GM23248 (cell line): Measurements from ENCODE around the gene COG7. TPM values are rescaled to one million over a fixed set of nuclear protein-coding genes. Genes with fewer than 3 reads are reported as not detected.

ENCODE experiments used
- DNase-seq: peaks from one replicate; pipeline ENCODE4 v3.0.0-alpha.2; 2015
- H2AFZ ChIP-seq: fragments of 200-600 bp; sonication (generic); 2 replicates; pipeline ENCODE4 v1.6.1; 2016; ENCODE audit warnings: antibody characterized with exemption
- H3F3A ChIP-seq: fragments of 200-600 bp; sonication (generic); 2 replicates; pipeline ENCODE4 v1.6.1; 2016; ENCODE audit warnings: mild to moderate bottlenecking, antibody characterized with exemption, mixed run types; ENCODE audit not compliant: insufficient read depth
- H3K27ac ChIP-seq: fragments of 200-600 bp; sonication (generic); 2 replicates; pipeline ENCODE4 v1.5.1; 2016; ENCODE audit warnings: mild to moderate bottlenecking
- H3K27me3 ChIP-seq: fragments of 200-600 bp; sonication (generic); replicated peaks from 2 replicates; pipeline ENCODE4 v1.6.1; 2016; ENCODE audit warnings: mild to moderate bottlenecking; ENCODE audit not compliant: insufficient read depth
- H3K36me3 ChIP-seq: fragments of 200-600 bp; sonication (generic); 2 replicates; pipeline ENCODE4 v1.6.1; 2016; ENCODE audit warnings: low read depth, mild to moderate bottlenecking
- H3K4me1 ChIP-seq: fragments of 200-600 bp; sonication (generic); 2 replicates; pipeline ENCODE4 v1.6.1; 2016; ENCODE audit warnings: mild to moderate bottlenecking; ENCODE audit not compliant: insufficient read depth
- H3K4me2 ChIP-seq: fragments of 200-600 bp; sonication (generic); one replicate; pipeline ENCODE4 v1.6.1; 2016; ENCODE audit warnings: mild to moderate bottlenecking; ENCODE audit not compliant: unreplicated experiment
- H3K4me3 ChIP-seq: fragments of 200-600 bp; sonication (generic); 2 replicates; pipeline ENCODE4 v1.5.1; 2016; ENCODE audit warnings: mild to moderate bottlenecking
- H3K79me2 ChIP-seq: fragments of 200-600 bp; sonication (generic); 2 replicates; pipeline ENCODE4 v1.6.1; 2016; ENCODE audit warnings: mild to moderate bottlenecking; ENCODE audit not compliant: insufficient read depth
- H3K9ac ChIP-seq: fragments of 200-600 bp; sonication (generic); 2 replicates; pipeline ENCODE4 v1.6.1; 2016; ENCODE audit warnings: mild to moderate bottlenecking
- H3K9me2 ChIP-seq: fragments of 200-600 bp; sonication (generic); 2 replicates; pipeline ENCODE4 v1.6.1; 2016; ENCODE audit warnings: mixed run types, mild to moderate bottlenecking, moderate library complexity; ENCODE audit not compliant: insufficient read depth
- H3K9me3 ChIP-seq: fragments of 200-600 bp; sonication (generic); one replicate; pipeline ENCODE4 v1.6.1; 2017; ENCODE audit warnings: low read depth
- H4K20me1 ChIP-seq: fragments of 200-600 bp; sonication (generic); 2 replicates; pipeline ENCODE4 v1.6.0; 2016; ENCODE audit not compliant: insufficient read depth
- EZH2 ChIP-seq: fragments of 200-600 bp; sonication (generic); IDR thresholded peaks from 2 replicates; pipeline ENCODE4 v1.6.1; 2018; ENCODE audit warnings: antibody characterized with exemption, mild to moderate bottlenecking; ENCODE audit not compliant: insufficient read depth, poor library complexity, severe bottlenecking
- EZH2phosphoT487 ChIP-seq: fragments of 200-600 bp; sonication (generic); IDR thresholded peaks from 2 replicates; pipeline ENCODE4 v1.6.1; 2018; ENCODE audit warnings: antibody characterized with exemption, moderate library complexity, mild to moderate bottlenecking, low read depth; ENCODE audit not compliant: insufficient read depth
- WGBS, 2 experiments: methylation state at CpG; one replicate each; pipeline ENCODE4 v1.1.6; 2015 to 2017; ENCODE audit warnings: low lambda C conversion rate in 2 of 2, low coverage in 1 of 2; ENCODE audit errors: missing lambda C conversion rate in 2 of 2; 5-methylcytosine and 5-hydroxymethylcytosine counted together
- in situ Hi-C: fragments of 300-500 bp; cut with MboI; formaldehyde crosslinking; loops from 2 replicates; pipeline ENCODE4 v1.15.0; 2020
- polyA plus RNA-seq: library from polyadenylated mRNA; unstranded; fragments of >200 nt; fragmentation: Nextera tagmentation; extraction: Ambion mirVana; gene quantifications from 2 replicates; pipeline ENCODE4 v1.2.1, GENCODE V29; 2016
- total RNA-seq: library from RNA; depleted of rRNA; stranded (reverse); fragments of >200 nt; shearing (Covaris generic); gene quantifications from 2 replicates; pipeline ENCODE4 v1.2.3, GENCODE V29; 2014

COG7 gene
- total and polyA plus RNA-seq, 2 experiments from 2014 or later, result 14.6 to 15.6 TPM

DNA sequence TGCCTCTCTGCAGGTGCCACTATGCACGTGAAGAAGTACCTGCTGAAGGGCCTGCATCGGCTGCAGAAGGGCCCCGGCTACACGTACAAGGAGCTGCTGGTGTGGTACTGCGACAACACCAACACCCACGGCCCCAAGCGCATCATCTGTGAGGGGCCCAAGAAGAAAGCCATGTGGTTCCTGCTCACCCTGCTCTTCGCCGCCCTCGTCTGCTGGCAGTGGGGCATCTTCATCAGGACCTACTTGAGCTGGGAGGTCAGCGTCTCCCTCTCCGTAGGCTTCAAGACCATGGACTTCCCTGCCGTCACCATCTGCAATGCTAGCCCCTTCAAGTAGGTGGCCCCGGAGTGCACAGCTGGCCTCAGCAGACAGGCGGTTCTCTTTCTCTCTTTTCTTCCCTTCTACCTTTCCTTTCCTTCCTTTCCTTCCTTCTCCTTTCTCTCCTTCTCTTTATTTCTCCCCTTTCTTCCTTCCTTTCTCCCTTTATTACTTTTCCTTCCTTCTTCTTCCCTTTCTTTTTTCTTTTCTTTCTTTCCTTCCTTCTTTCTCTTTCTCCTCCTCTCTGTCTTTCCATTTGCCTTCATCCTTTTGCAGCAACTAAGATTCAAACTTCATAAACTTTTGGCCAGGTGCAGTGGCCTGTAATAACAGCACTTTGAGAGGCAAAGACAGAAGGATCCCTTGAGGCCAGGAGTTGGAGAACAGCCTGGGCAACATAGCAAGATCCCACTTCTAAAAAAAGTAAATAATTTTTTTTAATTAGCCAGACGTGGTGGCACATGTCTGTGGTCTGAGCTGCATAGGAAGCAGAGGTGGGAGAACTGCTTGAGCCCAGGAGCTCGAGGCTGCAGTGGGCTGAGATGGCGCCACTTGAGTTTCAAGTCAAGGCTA is 104.2 kb downstream of the COG7 start:
- 37 to 38% methylated on average over 15 to 16 of the region's 18 CpGs for WGBS, 2 experiments
- DNase-seq, result peak; percentile 9
- Histone ChIP-seq H3K27ac (no peak overlapping the region), H2AFZ (no peak overlapping the region), H3K9ac (no peak overlapping the region), H4K20me1 (no peaks in the 10 kb centered on the region), H3K4me2 (no peak overlapping the region), H3K9me2 (no peaks in the 10 kb centered on the region), H3F3A (no peaks in the 10 kb centered on the region), H3K4me1 (no peaks in the 10 kb centered on the region), H3K36me3 (no peaks in the 10 kb centered on the region), H3K27me3 (no peaks in the 10 kb centered on the region; the same call in 1 of the 2 replicates), H3K9me3 (no peaks in the 10 kb centered on the region), H3K79me2 (no peaks in the 10 kb centered on the region), H3K4me3 (no peak overlapping the region)
- in situ Hi-C loops, result no loop called here
- TF ChIP-seq EZH2 (no peak), EZH2phosphoT487 (no peak)

DNA sequence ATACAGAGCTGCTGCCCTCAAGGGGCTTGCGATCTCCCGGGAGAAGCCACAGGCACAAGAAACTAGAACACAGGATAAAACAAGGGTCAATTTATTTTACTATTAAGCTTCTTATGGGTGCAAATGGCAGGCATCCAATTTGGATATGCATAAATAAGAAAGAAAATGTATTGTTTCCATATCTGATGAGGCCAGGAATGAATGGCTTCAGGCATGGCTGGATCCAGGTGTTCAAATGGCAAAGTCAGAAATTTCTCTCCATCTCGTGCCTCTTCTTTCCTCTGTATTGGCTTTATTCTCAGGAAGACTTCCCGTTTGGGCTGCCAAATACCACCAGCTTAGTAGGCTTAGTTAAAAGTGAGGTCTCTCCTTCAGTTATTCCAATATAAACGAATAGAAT is 107.8 kb downstream of the COG7 start:
- in situ Hi-C loops, result no loop called here

DNA sequence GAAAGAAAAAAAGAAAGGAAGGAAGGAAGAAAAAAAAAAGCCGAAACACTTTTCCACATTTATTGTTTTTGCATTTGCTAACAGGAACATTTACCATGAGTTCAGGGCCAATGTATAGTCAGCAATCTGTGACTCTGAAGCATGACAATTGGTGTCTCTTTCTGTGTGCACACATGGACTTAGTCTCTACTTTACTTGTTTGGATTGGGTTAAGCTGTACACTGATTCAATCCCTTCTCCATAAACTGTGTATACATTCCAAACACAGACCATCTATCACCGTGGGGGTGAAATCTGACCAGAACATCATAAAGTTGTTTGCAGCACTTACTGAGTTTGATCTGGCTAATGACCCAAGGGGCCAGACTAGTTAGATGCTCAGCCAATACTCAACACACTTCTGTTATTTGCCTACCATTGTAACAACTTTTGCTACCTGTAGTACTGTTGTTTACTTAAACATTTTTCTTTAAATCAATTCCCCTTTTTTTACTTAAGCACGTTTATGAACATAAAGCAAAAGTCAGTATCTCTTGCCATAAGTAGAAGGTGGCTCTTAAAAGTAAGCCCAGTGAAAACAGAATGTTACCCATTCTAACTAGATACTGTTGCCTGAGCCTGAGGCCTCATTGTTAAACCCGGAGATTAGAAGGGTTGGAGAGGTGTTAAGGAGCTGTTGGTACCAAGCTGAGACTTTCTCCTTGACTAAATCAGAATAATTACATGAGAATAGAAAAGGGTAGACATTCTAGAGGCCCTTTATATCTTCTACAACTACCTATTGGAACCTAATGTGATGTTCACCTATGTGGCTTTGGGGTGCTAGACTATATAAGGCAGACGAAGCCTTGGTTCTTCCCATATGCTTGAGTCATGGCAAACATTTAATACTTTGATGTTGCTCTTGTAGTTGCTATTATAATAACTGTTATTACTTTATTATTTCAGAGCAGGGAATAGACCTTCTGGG is 109.1 kb downstream of the COG7 start:
- Histone ChIP-seq H3K9me2 (no peaks in the 10 kb centered on the region), H3F3A (no peaks in the 10 kb centered on the region), H3K4me1 (no peaks in the 10 kb centered on the region), H4K20me1 (no peaks in the 10 kb centered on the region), H3K4me3 (no peak overlapping the region), H3K79me2 (no peaks in the 10 kb centered on the region), H3K36me3 (no peaks in the 10 kb centered on the region), H3K4me2 (no peak overlapping the region), H3K9me3 (no peaks in the 10 kb centered on the region), H3K27me3 (no peaks in the 10 kb centered on the region; the same call in 1 of the 2 replicates), H2AFZ (no peak overlapping the region), H3K9ac (no peak overlapping the region), H3K27ac (no peak overlapping the region)
- in situ Hi-C loops, result no loop called here
- no peak for TF ChIP-seq EZH2
- no peak for TF ChIP-seq EZH2phosphoT487
- DNase-seq, result no peak
- WGBS, 2 experiments, result 26 to 36% methylated on average over 5 of the region's 5 CpGs

More for the DNA sequence above, 107.8 kb downstream of the COG7 start:
- no peak for TF ChIP-seq EZH2phosphoT487
- TF ChIP-seq EZH2, result no peak
- Histone ChIP-seq H3F3A (no peaks in the 10 kb centered on the region), H3K4me3 (no peak overlapping the region), H3K4me1 (no peaks in the 10 kb centered on the region), H3K9me3 (no peaks in the 10 kb centered on the region), H2AFZ (no peak overlapping the region), H3K27me3 (no peaks in the 10 kb centered on the region; the same call in 1 of the 2 replicates), H4K20me1 (no peaks in the 10 kb centered on the region), H3K9me2 (no peaks in the 10 kb centered on the region), H3K4me2 (no peak overlapping the region), H3K79me2 (no peaks in the 10 kb centered on the region), H3K9ac (no peak overlapping the region), H3K27ac (no peak overlapping the region), H3K36me3 (no peaks in the 10 kb centered on the region)
- 48 to 49% methylated on average over 5 of the region's 5 CpGs for WGBS, 2 experiments
- no peak for DNase-seq

DNA sequence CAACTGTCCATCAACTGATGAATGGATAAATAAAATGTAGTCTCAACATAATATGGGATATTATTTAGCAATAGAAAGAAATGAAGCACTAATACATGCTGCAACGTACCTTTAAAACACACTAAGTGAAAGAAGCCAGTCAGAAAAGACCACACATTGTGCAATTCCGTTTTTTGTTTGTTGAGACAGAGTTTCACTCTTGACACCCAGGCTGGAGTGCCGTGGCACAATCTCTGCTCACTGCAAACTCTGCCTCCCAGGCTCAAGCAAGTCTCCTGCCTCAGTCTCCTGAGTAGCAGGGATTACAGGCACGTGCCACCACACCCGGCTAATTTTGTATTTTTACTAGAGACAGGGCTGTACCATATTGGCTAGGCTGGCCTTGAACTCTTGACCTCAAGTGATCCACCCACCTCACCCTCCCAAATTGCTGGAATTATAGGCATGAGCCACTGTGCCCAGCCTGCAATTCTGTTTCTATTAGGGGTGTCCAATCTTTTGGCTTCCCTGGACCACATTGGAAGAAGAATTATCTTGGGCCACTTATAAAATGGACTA is 110.8 kb downstream of the COG7 start:
- Histone ChIP-seq H3K9me3 (no peaks in the 10 kb centered on the region), H3F3A (no peaks in the 10 kb centered on the region), H3K27ac (no peak overlapping the region), H3K27me3 (no peaks in the 10 kb centered on the region; the same call in 1 of the 2 replicates), H2AFZ (no peak overlapping the region), H3K9me2 (no peaks in the 10 kb centered on the region), H3K4me3 (no peak overlapping the region), H3K79me2 (no peaks in the 10 kb centered on the region), H3K9ac (no peak overlapping the region), H3K36me3 (no peaks in the 10 kb centered on the region), H3K4me1 (no peaks in the 10 kb centered on the region), H3K4me2 (no peak overlapping the region), H4K20me1 (no peaks in the 10 kb centered on the region)
- no peak for DNase-seq
- WGBS, 2 experiments, result 25 to 26% methylated on average over 5 of the region's 5 CpGs
- no peak for TF ChIP-seq EZH2phosphoT487
- no peak for TF ChIP-seq EZH2
- in situ Hi-C loops, result no loop called here
